ENCODE measurements around the gene MRO.

The MRO gene

DNA sequence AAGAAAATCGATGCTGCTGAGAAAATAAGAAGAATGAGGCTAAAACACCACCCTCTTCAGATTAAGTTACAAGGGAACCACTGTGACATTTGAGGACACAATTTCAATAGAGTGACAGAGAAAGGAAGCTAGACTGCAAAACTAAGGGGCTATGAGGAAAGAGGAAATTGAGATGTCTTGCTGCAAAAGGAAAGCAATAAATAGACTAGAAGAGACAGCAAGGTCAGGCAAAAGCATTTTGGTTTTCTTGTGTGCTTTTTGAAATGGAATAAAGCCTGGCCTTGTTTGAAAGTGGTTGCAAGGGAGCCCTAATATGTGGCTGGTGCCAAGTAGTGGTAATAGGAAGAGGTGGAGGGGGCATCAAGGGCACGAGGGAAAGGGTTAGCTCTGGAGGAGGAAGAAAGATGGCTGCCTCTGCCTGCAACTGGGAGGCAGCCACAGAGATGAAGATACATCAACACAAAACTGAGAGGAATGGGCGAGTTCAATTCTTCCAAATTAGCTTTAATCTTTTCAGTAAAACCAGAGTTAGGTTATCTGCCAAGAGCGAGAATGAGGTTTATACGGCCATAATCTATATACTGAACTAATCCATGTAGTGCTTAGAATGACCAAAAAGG, 1.2 kb upstream of the MRO start:
- no peaks in the 10 kb centered on the region for H3K27me3 ChIP-seq
- peak overlapping the region; percentile 79 for H3K27ac ChIP-seq
- H3K36me3 ChIP-seq, result no peaks in the 10 kb centered on the region
- peak overlapping the region; percentile 62 for H3K4me3 ChIP-seq (ENCODE audit: low read depth in 1 of 2, low read length in 1 of 2)
- no peak for TF ChIP-seq CTCF (IDR thresholded peaks at IDR 0.05)
- H3K9me3 ChIP-seq, result no peaks in the 10 kb centered on the region
- peaks cover 36 to 40% of the 10 kb centered on the region in 2 experiments for H3K4me1 ChIP-seq (ENCODE audit: control insufficient read depth in 1 of 2, insufficient read depth in 1 of 2, low read depth in 1 of 2, low read length in 1 of 2)

GRCh38 chr18:50819027-50819727, 639 bp downstream of the MRO start:
- no peaks in the 10 kb centered on the region for H3K27me3 ChIP-seq
- no peaks in the 10 kb centered on the region for H3K9me3 ChIP-seq
- H3K4me3 ChIP-seq (ENCODE audit: low read depth in 1 of 2, low read length in 1 of 2), result peak overlapping the region; percentile 62
- H3K36me3 ChIP-seq, result no peaks in the 10 kb centered on the region
- H3K4me1 ChIP-seq (ENCODE audit: control insufficient read depth in 1 of 2, insufficient read depth in 1 of 2, low read depth in 1 of 2, low read length in 1 of 2), result peaks cover 31 to 32% of the 10 kb centered on the region in 2 experiments
- H3K27ac ChIP-seq, result no peak overlapping the region
- no peak for TF ChIP-seq CTCF (IDR thresholded peaks at IDR 0.05)

GRCh38 chr18:50816419-50817166, 3.2 kb downstream of the MRO start:
- no peaks in the 10 kb centered on the region for H3K36me3 ChIP-seq
- H3K27me3 ChIP-seq, result no peaks in the 10 kb centered on the region
- peaks cover 24 to 25% of the 10 kb centered on the region in 2 experiments for H3K4me1 ChIP-seq (ENCODE audit: control insufficient read depth in 1 of 2, insufficient read depth in 1 of 2, low read depth in 1 of 2, low read length in 1 of 2)
- no peak for TF ChIP-seq CTCF (IDR thresholded peaks at IDR 0.05)
- H3K4me3 ChIP-seq (ENCODE audit: low read depth in 1 of 2, low read length in 1 of 2), result no peak overlapping the region
- H3K27ac ChIP-seq, result no peak overlapping the region
- no peaks in the 10 kb centered on the region for H3K9me3 ChIP-seq

GRCh38 chr18:50814395-50814794, 5.4 kb downstream of the MRO start:
- H3K4me3 ChIP-seq (ENCODE audit: low read depth in 1 of 2, low read length in 1 of 2), result no peak overlapping the region
- no peaks in the 10 kb centered on the region for H3K36me3 ChIP-seq
- peaks cover 2 to 3% of the 10 kb centered on the region in 2 experiments for H3K4me1 ChIP-seq (ENCODE audit: control insufficient read depth in 1 of 2, insufficient read depth in 1 of 2, low read depth in 1 of 2, low read length in 1 of 2)
- H3K27ac ChIP-seq, result no peak overlapping the region
- no peak for TF ChIP-seq CTCF (IDR thresholded peaks at IDR 0.05)
- no peaks in the 10 kb centered on the region for H3K27me3 ChIP-seq
- H3K9me3 ChIP-seq, result no peaks in the 10 kb centered on the region

DNA sequence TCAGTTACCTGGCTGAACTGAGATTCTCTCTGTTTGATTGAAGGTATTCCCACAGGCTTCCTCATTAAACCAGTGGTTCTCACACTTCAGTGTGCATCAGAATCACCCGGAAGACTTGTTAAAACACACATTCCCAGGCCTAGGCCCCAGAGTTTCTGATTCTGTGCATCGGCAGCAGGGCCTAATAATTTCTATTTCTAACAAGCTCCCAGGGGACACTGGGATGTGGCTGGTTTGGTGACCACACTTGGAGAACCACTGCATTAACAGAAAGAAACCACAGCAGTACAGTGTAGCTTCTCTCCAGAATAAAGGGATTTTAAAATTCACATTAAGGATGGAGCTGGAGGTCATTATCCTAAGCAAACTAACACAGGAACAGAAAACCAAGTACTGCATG, 6.5 kb downstream of the MRO start:
- H3K4me3 ChIP-seq (ENCODE audit: low read depth in 1 of 2, low read length in 1 of 2), result no peak overlapping the region
- TF ChIP-seq CTCF (IDR thresholded peaks at IDR 0.05), result no peak

More for the DNA sequence above, 6.5 kb downstream of the MRO start:
- no peaks in the 10 kb centered on the region for H3K9me3 ChIP-seq
- H3K27ac ChIP-seq, result no peak overlapping the region
- H3K36me3 ChIP-seq, result no peaks in the 10 kb centered on the region
- H3K27me3 ChIP-seq, result no peaks in the 10 kb centered on the region
- no peaks in the 10 kb centered on the region for H3K4me1 ChIP-seq (ENCODE audit: control insufficient read depth in 1 of 2, insufficient read depth in 1 of 2, low read depth in 1 of 2, low read length in 1 of 2)
